ENCODE measurements around the gene UBQLN2.

DNA sequence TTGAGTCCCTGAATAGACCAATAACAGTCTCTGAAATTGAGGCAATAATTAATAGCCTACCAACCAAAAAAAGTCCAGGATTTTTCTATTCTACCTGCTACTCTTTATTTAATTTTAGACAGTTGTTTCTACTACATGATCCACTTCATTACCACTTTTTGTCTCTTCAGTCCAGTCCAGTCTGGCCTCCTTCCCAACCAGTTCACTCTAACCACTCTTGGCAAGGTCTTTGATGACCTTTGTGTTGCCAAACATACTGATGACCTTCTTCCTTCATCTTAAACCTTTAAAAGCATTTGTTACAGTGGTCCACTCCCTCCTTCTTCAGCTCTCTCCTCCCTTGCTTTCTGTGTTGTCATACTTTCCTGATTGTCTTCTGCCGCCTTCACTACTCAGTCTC lies 12.8 kb upstream of the UBQLN2 start:
- no peak for TF ChIP-seq POLR2AphosphoS5 (IDR thresholded peaks at IDR 0.05; ENCODE audit: borderline replicate concordance, low read depth, low read length)
- no peak for TF ChIP-seq EZH2 (IDR thresholded peaks at IDR 0.05)
- TF ChIP-seq FOXP2 (optimal IDR thresholded peaks at IDR 0.05; ENCODE audit: control extremely low read depth, extremely low read length, insufficient read depth) = no peak
